K562 (cell line): ENCODE data around the gene AUNIP. TPM values are rescaled to one million over a fixed set of nuclear protein-coding genes. Genes with fewer than 3 reads are reported as not detected.

Experiments used
- ATAC-seq: fragments of 200-7000 bp; cut with Tn5 transposase; 3 replicates; pipeline ENCODE4 v1.9.1; 2020; ENCODE audit warnings: moderate library complexity
- BruUV-seq: library from RNA; stranded (reverse); fragments of 400-500 nt; replicated peaks from 2 replicates; lab custom pipeline; 2021; lab: Mats Ljungman, UMichigan
- CTCF ChIA-PET: fragments of 300-600 bp; formaldehyde crosslinking; extraction: SDS; loops from one replicate; lab custom pipeline; 2021; ENCODE audit warnings: low intra/inter-chr PET ratio; lab: Yijun Ruan, JAX
- POLR2A ChIA-PET: fragments of 300-600, 350-650 bp; sonication (Branson Sonifier 250); formaldehyde crosslinking; extraction: SDS; loops from one replicate; lab custom pipeline; 2021; ENCODE audit warnings: antibody characterized with exemption, inconsistent platforms; lab: Yijun Ruan, JAX
- DNase-seq, 4 experiments: peaks; one replicate each; pipeline versions ENCODE4 v3.0.0 to v3.0.0-alpha.2; 2011 to 2018; ENCODE audit warnings: low spot score in 3 of 4, mixed read lengths in 3 of 4; ENCODE audit errors: extremely low read depth in 1 of 4
- FAIRE-seq: peaks from 2 replicates; lab custom pipeline; 2011; peaks lifted over from hg19 to GRCh38; lab: Jason Lieb, UNC
- H2AFZ ChIP-seq: 2 replicates; pipeline ENCODE4 v1.6.0; 2011; ENCODE audit warnings: low read depth, low read length, control low read depth, inconsistent platforms
- H3K27ac ChIP-seq: fragments of 200-600 bp; 3 replicates; pipeline ENCODE4 v1.8.0; 2011; ENCODE audit warnings: low read depth, mild to moderate bottlenecking, control low read depth, inconsistent platforms, low read length, moderate library complexity, mixed read lengths; ENCODE audit errors: extremely low read depth
- H3K27me3 ChIP-seq, 2 experiments: fragments of 300-600 bp in 1 of 2; 2 replicates in 1 of 2; 3 replicates in 1 of 2; pipeline versions ENCODE4 v1.6.0 to v1.8.0; 2011; ENCODE audit warnings: inconsistent platforms in 2 of 2, low read length in 2 of 2, mild to moderate bottlenecking in 1 of 2, mixed read lengths in 1 of 2, moderate library complexity in 1 of 2; ENCODE audit not compliant: control insufficient read depth in 2 of 2, insufficient read depth in 2 of 2
- H3K36me3 ChIP-seq: fragments of 300-600 bp; 3 replicates; pipeline ENCODE4 v1.8.0; 2011; ENCODE audit warnings: mild to moderate bottlenecking, low read length, inconsistent platforms; ENCODE audit not compliant: control insufficient read depth, insufficient read depth
- H3K4me1 ChIP-seq, 2 experiments: fragments of 200-600 bp in 1 of 2; replicated peaks in 1 of 2; 2 replicates in 1 of 2; 3 replicates in 1 of 2; pipeline versions ENCODE4 v1.5.1 to v1.8.0; 2011; ENCODE audit warnings: inconsistent platforms in 2 of 2, low read length in 2 of 2, mild to moderate bottlenecking in 1 of 2, mixed read lengths in 1 of 2, moderate library complexity in 1 of 2; ENCODE audit not compliant: control insufficient read depth in 2 of 2, insufficient read depth in 2 of 2
- H3K4me2 ChIP-seq: 2 replicates; pipeline ENCODE4 v1.6.1; 2011; ENCODE audit warnings: low read length, control low read depth, inconsistent platforms, mixed read lengths; ENCODE audit not compliant: insufficient read depth
- H3K4me3 ChIP-seq: fragments of 200-600 bp; sonication (generic), shearing (Covaris generic); 2 replicates; pipeline ENCODE4 v1.5.1; 2016; ENCODE audit warnings: control low read depth, inconsistent platforms
- H3K79me2 ChIP-seq: fragments of 200-600 bp; 3 replicates; pipeline ENCODE4 v1.8.0; 2011; ENCODE audit warnings: low read length, inconsistent platforms; ENCODE audit not compliant: control insufficient read depth, insufficient read depth
- H3K9ac ChIP-seq, 2 experiments: 2 replicates each; pipeline versions ENCODE4 v1.6.0 to v1.6.1; 2011; ENCODE audit warnings: low read depth in 2 of 2, low read length in 2 of 2, control low read depth in 1 of 2, inconsistent platforms in 1 of 2, mild to moderate bottlenecking in 1 of 2, mixed read lengths in 1 of 2; ENCODE audit not compliant: insufficient read depth in 1 of 2
- H3K9me1 ChIP-seq: one replicate; pipeline ENCODE4 v1.6.0; 2011; ENCODE audit warnings: inconsistent platforms, mild to moderate bottlenecking, low read length, moderate library complexity; ENCODE audit not compliant: control insufficient read depth, insufficient read depth
- H3K9me3 ChIP-seq: replicated peaks from 2 replicates; pipeline ENCODE4 v1.5.1; 2011; ENCODE audit warnings: low read depth, low read length, inconsistent platforms; ENCODE audit not compliant: control insufficient read depth, insufficient read depth
- H4K20me1 ChIP-seq: replicated peaks from 2 replicates; pipeline ENCODE4 v1.6.1; 2011; ENCODE audit warnings: low read length, inconsistent platforms, mixed read lengths; ENCODE audit not compliant: control insufficient read depth, insufficient read depth
- C11orf30 ChIP-seq: fragments of 450-650 bp; IDR thresholded peaks from 2 replicates; pipeline ENCODE4 v1.6.1; 2016; ENCODE audit warnings: low read depth, mild to moderate bottlenecking
- HDAC8 ChIP-seq: fragments of 450-650 bp; IDR thresholded peaks from 2 replicates; pipeline ENCODE4 v1.6.1; 2016; ENCODE audit warnings: mild to moderate bottlenecking, missing genetic modification characterization, moderate library complexity, missing compliant biosample characterization
- KAT2B ChIP-seq: IDR thresholded peaks from one replicate; pipeline ENCODE4 v1.6.1; 2012; ENCODE audit warnings: low read depth, mild to moderate bottlenecking, control low read depth, inconsistent platforms, low read length, moderate library complexity
- NFIC ChIP-seq: fragments of 450-650 bp; IDR thresholded peaks from 2 replicates; pipeline ENCODE4 v1.6.1; 2017; ENCODE audit warnings: mild to moderate bottlenecking, inconsistent platforms
- RAD21 ChIP-seq, 2 experiments: fragments of 250-450 bp in 1 of 2; fragments of 450-650 bp in 1 of 2; sonication (Bioruptor Pico) in 1 of 2; formaldehyde crosslinking in 1 of 2; IDR thresholded peaks in 1 of 2; conservative IDR thresholded peaks in 1 of 2; 2 replicates each; pipeline versions ENCODE4 v1.4.0 to v1.8.0; 2020 to 2022; ENCODE audit warnings: mild to moderate bottlenecking in 2 of 2, moderate library complexity in 1 of 2
- REST ChIP-seq, 2 experiments: fragments of 450-650 bp; formaldehyde crosslinking in 1 of 2; IDR thresholded peaks; 2 replicates each; pipeline versions ENCODE4 v1.4.0 to v1.6.1; 2014 to 2020; ENCODE audit warnings: mild to moderate bottlenecking in 2 of 2, borderline replicate concordance in 1 of 2, low read depth in 1 of 2
- ZFX ChIP-seq: sonication (generic); formaldehyde crosslinking; IDR thresholded peaks from 2 replicates; pipeline ENCODE4 v1.8.0; 2022; ENCODE audit warnings: mild to moderate bottlenecking, missing genetic modification reagents, moderate library complexity
- WGBS: fragments of 100-300 bp; shearing (Covaris generic); methylation state at CpG from one replicate; pipeline ENCODE4 v1.1.6; 2016; ENCODE audit warnings: low coverage, mixed read lengths; ENCODE audit not compliant: insufficient coverage; ENCODE audit errors: missing lambda C conversion rate; 5-methylcytosine and 5-hydroxymethylcytosine counted together
- in situ Hi-C: fragments of 300-500 bp; cut with MboI; formaldehyde crosslinking; loops from 4 replicates; pipeline ENCODE4 v1.15.0; 2018; ENCODE audit warnings: inconsistent platforms, mixed read lengths
- intact Hi-C: fragments of 100-400 bp; cut with micrococcal nuclease; formaldehyde crosslinking; loops from 2 replicates; pipeline ENCODE4 v1.14.2; 2022
- polyA plus RNA-seq, 8 experiments: library from polyadenylated mRNA; depleted of rRNA in 4 of 8; stranded (reverse) in 5 of 8; unstranded in 3 of 8; fragments of >200 nt; fragmentation: Nextera tagmentation in 2 of 8; fragmentation: Illumina TruSeq in 1 of 8; extraction: Ambion mirVana in 2 of 8; extraction: Trizol in 1 of 8; gene quantifications; 2 replicates each; pipeline versions ENCODE4 v1.2.1 to v1.2.3, GENCODE V29; 2011 to 2014; ENCODE audit warnings: inconsistent platforms in 1 of 8, missing spikeins in 1 of 8
- total RNA-seq, 7 experiments: library from RNA; depleted of rRNA in 6 of 7; stranded (reverse); fragments of >200 nt in 6 of 7; fragmentation: Illumina TruSeq in 2 of 7; extraction: Trizol in 2 of 7; gene quantifications; 2 replicates each; pipeline versions ENCODE4 v1.2.1 to v1.2.3, GENCODE V29; 2011 to 2021; ENCODE audit warnings: low replicate concordance in 1 of 7

Gene AUNIP
- total and polyA plus RNA-seq, 9 of the 15 experiments (the other 6 are each of a cell fraction or from before 2014, with no cell fraction given), result 12.1 to 53.8 (median 47.1) TPM

- BruUV-seq, result no TSS peak
- intact Hi-C loops, result loop anchor here (5.0 kb wide), 1 partner anchor 251 kb away; no protein-coding TSS in a partner anchor
- Histone ChIP-seq H3K9ac (no peak overlapping the region), H3K36me3 (peaks cover 70% of the 10 kb centered on the region), H3K27ac (peak overlapping the region; percentile 41; the same call in 1 of the 3 replicates), H2AFZ (no peak overlapping the region), H3K79me2 (peaks cover 16% of the 10 kb centered on the region; the same call in 1 of the 3 replicates), H3K9me3 (no peaks in the 10 kb centered on the region), H3K4me2 (no peak overlapping the region), H3K9me1 (no peaks in the 10 kb centered on the region), H3K4me1 (peaks cover 8 to 17% of the 10 kb centered on the region in 2 experiments), H3K27me3 (no peaks in the 10 kb centered on the region), H3K4me3 (no peak overlapping the region), H4K20me1 (peaks cover 9% of the 10 kb centered on the region; the same call in 1 of the 2 replicates)
- 74% methylated on average over 1 of the region's 1 CpG for WGBS
- in situ Hi-C loops, result loop anchor here (5.0 kb wide), 2 partner anchors 101 to 251 kb away; partner anchors contain the start of gene PAFAH2
- no peak for FAIRE-seq
- POLR2A ChIA-PET, result interaction anchor here (0.6 to 7.6 kb wide), 46 partner anchors 8 to 1717 kb away, joined by 3 to 89 read pairs (median 4); partner anchors contain the start of genes EXTL1, MTFR1L, PAFAH2 and PAQR7
- peak; percentile 10 for ATAC-seq
- no peak for DNase-seq
- CTCF ChIA-PET, result interaction anchor here (0.6 to 4.3 kb wide), 7 partner anchors 59 to 268 kb away, joined by 3 to 120 read pairs (median 5); partner anchors contain the start of gene PAFAH2
- no peak for TF ChIP-seq HDAC8 (tag)
- TF ChIP-seq KAT2B, result no peak
- TF ChIP-seq RAD21 (CRISPR knock-in tag; conservative IDR thresholded peaks at IDR 0.05 in 1 of 2, IDR thresholded peaks at IDR 0.05 in 1 of 2), result 0 out of 4 replicates have a peak, but pooled peaks of 1 of the 2 experiments have one; percentile 23
- 0 out of 2 replicates have a peak, but pooled peaks have one; percentile 6 for TF ChIP-seq ZFX (CRISPR knock-in tag)
- no peak for TF ChIP-seq NFIC
- TF ChIP-seq C11orf30, result 0 out of 2 replicates have a peak, but pooled peaks have one; percentile 16
- peak; percentile 25; the same call in 1 of the 2 replicates for TF ChIP-seq REST (IDR thresholded peaks at IDR 0.05; ENCODE audit: borderline replicate concordance)
- no peak for TF ChIP-seq REST (CRISPR knock-in tag; IDR thresholded peaks at IDR 0.05; ENCODE audit: low read depth)
Measured at GRCh38 chr1:25896266-25896665, 37.0 kb upstream of the AUNIP start.
